SK-N-SH (cell line): Measurements from ENCODE around the gene CRIM1. TPM values are rescaled to one million over a fixed set of nuclear protein-coding genes. Genes with fewer than 3 reads are reported as not detected.

Experiments used
- CTCF ChIA-PET: fragments of 300-600, 350-600 bp; formaldehyde crosslinking; extraction: SDS; loops from one replicate; lab custom pipeline; 2021; lab: Yijun Ruan, JAX
- POLR2A ChIA-PET: fragments of 350-600 bp; sonication (Branson Sonifier 250); formaldehyde crosslinking; extraction: SDS; loops from one replicate; lab custom pipeline; 2020; ENCODE audit warnings: antibody characterized with exemption, inconsistent platforms; lab: Yijun Ruan, JAX
- DNase-seq: peaks from one replicate; pipeline ENCODE4 v3.0.0; 2012
- H2AFZ ChIP-seq: fragments of 200-600 bp; sonication (generic); 2 replicates; pipeline ENCODE4 v1.8.1; 2016; ENCODE audit warnings: antibody characterized with exemption, mild to moderate bottlenecking, low read depth
- H3F3A ChIP-seq: fragments of 200-600 bp; sonication (generic); replicated peaks from 2 replicates; pipeline ENCODE3; 2016; ENCODE audit warnings: antibody characterized with exemption, mild to moderate bottlenecking; ENCODE audit not compliant: insufficient read depth
- H3K27ac ChIP-seq, 2 experiments: fragments of 200-500 bp in 1 of 2; fragments of 200-600 bp in 1 of 2; sonication (Bioruptor generic) in 1 of 2; sonication (generic), shearing (Covaris generic) in 1 of 2; 2 replicates each; pipeline versions ENCODE4 v1.5.1 to v1.6.1; 2014 to 2016; ENCODE audit warnings: low read depth in 2 of 2, inconsistent platforms in 1 of 2, low read length in 1 of 2, mild to moderate bottlenecking in 1 of 2, mixed read lengths in 1 of 2
- H3K27me3 ChIP-seq: fragments of 200-600 bp; sonication (generic), shearing (Covaris generic); 2 replicates; pipeline ENCODE4 v1.6.1; 2016; ENCODE audit warnings: mixed run types; ENCODE audit not compliant: insufficient read depth
- H3K36me3 ChIP-seq, 2 experiments: fragments of 200-500 bp in 1 of 2; fragments of 200-600 bp in 1 of 2; sonication (Bioruptor generic) in 1 of 2; sonication (generic) in 1 of 2; replicated peaks in 1 of 2; 2 replicates each; pipeline versions ENCODE3 to v1.5.1; 2014 to 2016; ENCODE audit warnings: low read length in 1 of 2, mild to moderate bottlenecking in 1 of 2; ENCODE audit not compliant: insufficient read depth in 2 of 2, control insufficient read depth in 1 of 2
- H3K4me1 ChIP-seq, 2 experiments: fragments of 200-500 bp in 1 of 2; fragments of 200-600 bp in 1 of 2; sonication (Bioruptor generic) in 1 of 2; sonication (generic), shearing (Covaris generic) in 1 of 2; 2 replicates each; pipeline versions ENCODE4 v1.5.1 to v1.6.1; 2014 to 2016; ENCODE audit warnings: low read depth in 1 of 2, low read length in 1 of 2, mixed run types in 1 of 2; ENCODE audit not compliant: insufficient read depth in 2 of 2, control insufficient read depth in 1 of 2
- H3K4me2 ChIP-seq: fragments of 200-600 bp; sonication (generic), shearing (Covaris generic); 2 replicates; pipeline ENCODE4 v1.6.1; 2017; ENCODE audit warnings: mixed run types
- H3K4me3 ChIP-seq, 2 experiments: fragments of 200-500 bp in 1 of 2; fragments of 200-600 bp in 1 of 2; sonication (Bioruptor generic) in 1 of 2; sonication (generic), shearing (Covaris generic) in 1 of 2; 2 replicates each; pipeline versions ENCODE4 v1.5.1 to v1.8.1; 2014 to 2016; ENCODE audit warnings: low read depth in 2 of 2, inconsistent platforms in 1 of 2, low read length in 1 of 2, mild to moderate bottlenecking in 1 of 2, mixed read lengths in 1 of 2, moderate library complexity in 1 of 2
- H3K79me2 ChIP-seq: fragments of 200-600 bp; sonication (generic); 2 replicates; pipeline ENCODE4 v1.8.1; 2017; ENCODE audit warnings: mild to moderate bottlenecking; ENCODE audit not compliant: insufficient read depth
- H3K9ac ChIP-seq: fragments of 200-600 bp; sonication (generic); 2 replicates; pipeline ENCODE4 v1.6.1; 2017; ENCODE audit warnings: mixed run types
- H3K9me2 ChIP-seq: fragments of 200-600 bp; sonication (generic); 2 replicates; pipeline ENCODE4 v1.6.1; 2017; ENCODE audit warnings: mixed run types
- H3K9me3 ChIP-seq: fragments of 200-600 bp; sonication (generic); 2 replicates; pipeline ENCODE4 v1.6.1; 2017; ENCODE audit warnings: mixed run types, mild to moderate bottlenecking, moderate library complexity
- H4K20me1 ChIP-seq: fragments of 200-600 bp; sonication (generic); 2 replicates; pipeline ENCODE4 v1.6.1; 2017; ENCODE audit warnings: mild to moderate bottlenecking, mixed run types; ENCODE audit not compliant: insufficient read depth
- CTCF ChIP-seq: fragments of 200-600 bp; sonication (generic); IDR thresholded peaks from 2 replicates; pipeline ENCODE4 v1.6.1; 2017; ENCODE audit warnings: antibody characterized with exemption, mild to moderate bottlenecking, moderate library complexity
- EZH2phosphoT487 ChIP-seq: fragments of 200-600 bp; sonication (generic); IDR thresholded peaks from 2 replicates; pipeline ENCODE4 v1.6.1; 2017; ENCODE audit warnings: low read depth, mixed run types, mild to moderate bottlenecking, antibody characterized with exemption, moderate library complexity, borderline replicate concordance
- FOSL2 ChIP-seq: IDR thresholded peaks from 2 replicates; pipeline ENCODE4 v1.4.0; 2012; ENCODE audit warnings: low read depth, mild to moderate bottlenecking, moderate library complexity, borderline replicate concordance
- FOXM1 ChIP-seq: IDR thresholded peaks from 2 replicates; pipeline ENCODE4 v1.4.0; 2012; ENCODE audit warnings: low read depth, mild to moderate bottlenecking
- GABPA ChIP-seq: IDR thresholded peaks from 2 replicates; pipeline ENCODE4 v1.4.0; 2012; ENCODE audit warnings: low read depth, mild to moderate bottlenecking
- JUND ChIP-seq: IDR thresholded peaks from 2 replicates; pipeline ENCODE4 v1.4.0; 2012
- MAX ChIP-seq: IDR thresholded peaks from 2 replicates; pipeline ENCODE4 v1.4.0; 2012; ENCODE audit warnings: low read depth
- POLR2AphosphoS5 ChIP-seq: IDR thresholded peaks from 2 replicates; pipeline ENCODE4 v1.6.1; 2012; ENCODE audit warnings: low read depth, low read length
- RAD21 ChIP-seq: IDR thresholded peaks from 2 replicates; pipeline ENCODE4 v1.6.1; 2012; ENCODE audit warnings: mild to moderate bottlenecking, low read length
- RFX5 ChIP-seq: IDR thresholded peaks from 2 replicates; pipeline ENCODE4 v1.6.1; 2012; ENCODE audit warnings: mild to moderate bottlenecking, improper control_type of control experiment, low read length
- SIN3A ChIP-seq: IDR thresholded peaks from 2 replicates; pipeline ENCODE4 v1.6.1; 2012; ENCODE audit warnings: low read depth, mild to moderate bottlenecking, low read length, moderate library complexity, borderline replicate concordance
- SMC3 ChIP-seq: IDR thresholded peaks from 2 replicates; pipeline ENCODE4 v1.6.1; 2012; ENCODE audit warnings: low read depth, low read length, improper control_type of control experiment
- USF1 ChIP-seq: IDR thresholded peaks from 2 replicates; pipeline ENCODE4 v1.4.0; 2012; ENCODE audit warnings: low read depth, borderline replicate concordance
- ZBTB33 ChIP-seq: IDR thresholded peaks from 2 replicates; pipeline ENCODE4 v1.4.0; 2012; ENCODE audit warnings: low read depth, borderline replicate concordance
- WGBS: methylation state at CpG from one replicate; pipeline ENCODE4 v1.1.6; 2017; ENCODE audit warnings: low lambda C conversion rate; 5-methylcytosine and 5-hydroxymethylcytosine counted together
- polyA plus RNA-seq, 3 experiments: library from polyadenylated mRNA; depleted of rRNA; stranded (reverse); fragments of >200 nt; gene quantifications; 2 replicates each; pipeline ENCODE4 v1.2.3, GENCODE V29; 2012
- TF ChIP-seq, protein P1 (sequence below): IDR thresholded peaks from 2 replicates; pipeline ENCODE4; 2012
- TF ChIP-seq, protein P2 (sequence below): fragments of 150-350 bp; IDR thresholded peaks from 2 replicates; pipeline ENCODE4 v1.6.1; 2017; ENCODE audit warnings: antibody characterized with exemption, low read length, low read depth, borderline replicate concordance

Gene CRIM1
- polyA plus RNA-seq, 1 of the 3 experiments (the other 2 are of a cell fraction), result 244 TPM

- peak; percentile 67 for DNase-seq
- Histone ChIP-seq H4K20me1 (peaks cover 6% of the 10 kb centered on the region), H3F3A (peaks cover 15% of the 10 kb centered on the region), H3K27me3 (no peaks in the 10 kb centered on the region), H3K9me2 (no peaks in the 10 kb centered on the region), H3K4me2 (peak overlapping the region; percentile 1; the same call in 1 of the 2 replicates), H3K4me3 (peak overlapping the region in 1 of 2 experiments; percentile 0; a peak in 1 of 4 replicates), H3K9ac (no peak overlapping the region), H3K79me2 (peaks cover 43% of the 10 kb centered on the region), H3K4me1 (peaks cover 0 to 6% of the 10 kb centered on the region in 2 experiments; a peak in 3 of 4 replicates), H3K9me3 (no peaks in the 10 kb centered on the region), H2AFZ (no peak overlapping the region; the same call in 1 of the 2 replicates), H3K27ac (peak overlapping the region in 1 of 2 experiments; percentile 9; a peak in 2 of 4 replicates), H3K36me3 (no peaks in the 10 kb centered on the region)
- 16% methylated on average over 10 of the region's 10 CpGs for WGBS
- ChIA-PET POLR2A (no interaction called here), CTCF (interaction anchor here (0.8 to 5.9 kb wide), 36 partner anchors 8 to 460 kb away, joined by 3 to 57 read pairs (median 4); no protein-coding TSS in a partner anchor)
- TF ChIP-seq RAD21 (peak; percentile 82), CTCF (peak; percentile 68), SMC3 (peak; percentile 70), ZBTB33 (no peak)
Measured at GRCh38 chr2:36351736-36352349, 3.7 kb upstream of the CRIM1 start.

- Histone ChIP-seq H3K27ac (peak overlapping the region; percentile 5 to 82; a peak in 3 of 4 replicates), H4K20me1 (peaks cover 15% of the 10 kb centered on the region), H3K27me3 (no peaks in the 10 kb centered on the region), H3K9ac (peak overlapping the region; percentile 92; the same call in 1 of the 2 replicates), H3K4me1 (peaks cover 2 to 6% of the 10 kb centered on the region in 2 experiments; a peak in 3 of 4 replicates), H3K36me3 (no peaks in the 10 kb centered on the region), H3K79me2 (peaks cover 51% of the 10 kb centered on the region), H3K4me3 (0 out of 4 replicates have a peak overlapping the region, but pooled peaks of 1 of the 2 experiments have one; percentile 9), H3K9me3 (no peaks in the 10 kb centered on the region), H3K9me2 (no peaks in the 10 kb centered on the region), H2AFZ (no peak overlapping the region), H3K4me2 (peak overlapping the region; percentile 71), H3F3A (peaks cover 21% of the 10 kb centered on the region)
- 44% methylated on average over 3 of the region's 3 CpGs for WGBS
- no peak for DNase-seq
- POLR2A ChIA-PET, result no interaction called here
- CTCF ChIA-PET, result interaction anchor here (0.6 to 5.9 kb wide), 50 partner anchors 9 to 697 kb away, joined by 3 to 57 read pairs (median 4); no protein-coding TSS in a partner anchor
- TF ChIP-seq JUND (peak; percentile 39; the same call in 1 of the 2 replicates), RFX5 (no peak), POLR2AphosphoS5 (no peak), FOXM1 (no peak), USF1 (no peak), MAX (no peak), SIN3A (no peak), GABPA (no peak), ZBTB33 (no peak), EZH2phosphoT487 (no peak), FOSL2 (peak; percentile 45; the same call in 1 of the 2 replicates)
- TF ChIP-seq, protein P1, sequence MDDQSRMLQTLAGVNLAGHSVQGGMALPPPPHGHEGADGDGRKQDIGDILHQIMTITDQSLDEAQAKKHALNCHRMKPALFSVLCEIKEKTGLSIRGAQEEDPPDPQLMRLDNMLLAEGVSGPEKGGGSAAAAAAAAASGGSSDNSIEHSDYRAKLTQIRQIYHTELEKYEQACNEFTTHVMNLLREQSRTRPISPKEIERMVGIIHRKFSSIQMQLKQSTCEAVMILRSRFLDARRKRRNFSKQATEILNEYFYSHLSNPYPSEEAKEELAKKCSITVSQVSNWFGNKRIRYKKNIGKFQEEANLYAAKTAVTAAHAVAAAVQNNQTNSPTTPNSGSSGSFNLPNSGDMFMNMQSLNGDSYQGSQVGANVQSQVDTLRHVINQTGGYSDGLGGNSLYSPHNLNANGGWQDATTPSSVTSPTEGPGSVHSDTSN, result no peak; the same call in 1 of the 2 replicates
- TF ChIP-seq, protein P2, sequence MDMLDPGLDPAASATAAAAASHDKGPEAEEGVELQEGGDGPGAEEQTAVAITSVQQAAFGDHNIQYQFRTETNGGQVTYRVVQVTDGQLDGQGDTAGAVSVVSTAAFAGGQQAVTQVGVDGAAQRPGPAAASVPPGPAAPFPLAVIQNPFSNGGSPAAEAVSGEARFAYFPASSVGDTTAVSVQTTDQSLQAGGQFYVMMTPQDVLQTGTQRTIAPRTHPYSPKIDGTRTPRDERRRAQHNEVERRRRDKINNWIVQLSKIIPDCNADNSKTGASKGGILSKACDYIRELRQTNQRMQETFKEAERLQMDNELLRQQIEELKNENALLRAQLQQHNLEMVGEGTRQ, result no peak
Measured at GRCh38 chr2:36352701-36353100, 2.9 kb upstream of the CRIM1 start.
